Measurements from ENCODE around the gene CAPN12.

Gene CAPN12

GRCh38 chr19:38742906-38743305 is 1.4 kb downstream of the CAPN12 start:
- TF ChIP-seq CTCF (IDR thresholded peaks at IDR 0.05; ENCODE audit: insufficient read depth, low read length, poor library complexity, severe bottlenecking): no peak
- Histone ChIP-seq H3K36me3 (ENCODE audit: control insufficient read depth, insufficient read depth, low read length) (no peaks in the 10 kb centered on the region), H3K27me3 (replicated peaks; ENCODE audit: control insufficient read depth, insufficient read depth, low read length) (no peaks in the 10 kb centered on the region), H3K4me3 (replicated peaks; ENCODE audit: low read depth, low read length) (no peak overlapping the region)
- no peak for DNase-seq (ENCODE audit: extremely low read depth, insufficient read length)

- no peaks in the 10 kb centered on the region for H3K36me3 ChIP-seq (ENCODE audit: control insufficient read depth, insufficient read depth, low read length)
- no peak for TF ChIP-seq CTCF (IDR thresholded peaks at IDR 0.05; ENCODE audit: insufficient read depth, low read length, poor library complexity, severe bottlenecking)
- no peak overlapping the region for H3K4me3 ChIP-seq (replicated peaks; ENCODE audit: low read depth, low read length)
- DNase-seq (ENCODE audit: extremely low read depth, insufficient read length): no peak
- H3K27me3 ChIP-seq (replicated peaks; ENCODE audit: control insufficient read depth, insufficient read depth, low read length): no peaks in the 10 kb centered on the region
These were observed 2.0 kb downstream of the CAPN12 start for GRCh38 chr19:38742296-38742695.

- H3K4me3 ChIP-seq (replicated peaks; ENCODE audit: low read depth, low read length): no peak overlapping the region
- no peak for DNase-seq (ENCODE audit: extremely low read depth, insufficient read length)
- H3K36me3 ChIP-seq (ENCODE audit: control insufficient read depth, insufficient read depth, low read length): no peaks in the 10 kb centered on the region
- H3K27me3 ChIP-seq (replicated peaks; ENCODE audit: control insufficient read depth, insufficient read depth, low read length): no peaks in the 10 kb centered on the region
- TF ChIP-seq CTCF (IDR thresholded peaks at IDR 0.05; ENCODE audit: insufficient read depth, low read length, poor library complexity, severe bottlenecking): no peak
These were observed 2.6 kb downstream of the CAPN12 start for GRCh38 chr19:38741670-38742069.

- Histone ChIP-seq H3K4me3 (replicated peaks; ENCODE audit: low read depth, low read length) (no peak overlapping the region), H3K36me3 (ENCODE audit: control insufficient read depth, insufficient read depth, low read length) (no peaks in the 10 kb centered on the region), H3K27me3 (replicated peaks; ENCODE audit: control insufficient read depth, insufficient read depth, low read length) (no peaks in the 10 kb centered on the region)
- no peak for DNase-seq (ENCODE audit: extremely low read depth, insufficient read length)
- TF ChIP-seq CTCF (IDR thresholded peaks at IDR 0.05; ENCODE audit: insufficient read depth, low read length, poor library complexity, severe bottlenecking): no peak
These were observed 3.3 kb downstream of the CAPN12 start for GRCh38 chr19:38740932-38741331.

GRCh38 chr19:38740257-38740592 is 4.0 kb downstream of the CAPN12 start:
- Histone ChIP-seq H3K4me3 (replicated peaks; ENCODE audit: low read depth, low read length) (no peak overlapping the region), H3K36me3 (ENCODE audit: control insufficient read depth, insufficient read depth, low read length) (no peaks in the 10 kb centered on the region), H3K27me3 (replicated peaks; ENCODE audit: control insufficient read depth, insufficient read depth, low read length) (no peaks in the 10 kb centered on the region)
- TF ChIP-seq CTCF (IDR thresholded peaks at IDR 0.05; ENCODE audit: insufficient read depth, low read length, poor library complexity, severe bottlenecking): no peak
- DNase-seq (ENCODE audit: extremely low read depth, insufficient read length): no peak

All from GM06990 (cell line).